ENCODE measurements around the gene ENPP4. TPM values are rescaled to one million over a fixed set of nuclear protein-coding genes. Genes with fewer than 3 reads are reported as not detected.

ENPP4 gene
- total RNA-seq, 1 experiment from 2014 or later, result 2.8 TPM

GRCh38 chr6:46174904-46175303 is 45.1 kb downstream of the ENPP4 start (continued):
- TF ChIP-seq ELF4 (CRISPR knock-in tag; IDR thresholded peaks at IDR 0.05; ENCODE audit: low read depth) (no peak), ZMAT4 (CRISPR knock-in tag; IDR thresholded peaks at IDR 0.05) (no peak)

- DNase-seq (ENCODE audit: low spot score) (no peak), ATAC-seq (no peak)
- ChIA-PET POLR2A (no interaction called here), CTCF (no interaction called here)
- TF ChIP-seq CBFB (CRISPR knock-in tag; IDR thresholded peaks at IDR 0.05; ENCODE audit: low read depth) (no peak), ZNF219 (CRISPR knock-in tag; IDR thresholded peaks at IDR 0.05; ENCODE audit: borderline replicate concordance) (no peak), NR1H2 (CRISPR knock-in tag; IDR thresholded peaks at IDR 0.05) (no peak), ZNF317 (CRISPR knock-in tag; IDR thresholded peaks at IDR 0.05; ENCODE audit: borderline replicate concordance, low read depth) (no peak), ESRRA (CRISPR knock-in tag; IDR thresholded peaks at IDR 0.05; ENCODE audit: borderline replicate concordance) (no peak), ZNF263 (CRISPR knock-in tag; IDR thresholded peaks at IDR 0.05; ENCODE audit: low read depth) (no peak), MLX (CRISPR knock-in tag; IDR thresholded peaks at IDR 0.05) (no peak), SP1 (CRISPR knock-in tag; conservative IDR thresholded peaks at IDR 0.05) (no peak), OVOL2 (CRISPR knock-in tag; IDR thresholded peaks at IDR 0.05; ENCODE audit: borderline replicate concordance) (no peak), ERG (CRISPR knock-in tag; IDR thresholded peaks at IDR 0.05) (no peak), NFE2L1 (CRISPR knock-in tag; IDR thresholded peaks at IDR 0.05) (no peak), ATF2 (CRISPR knock-in tag; IDR thresholded peaks at IDR 0.05; ENCODE audit: borderline replicate concordance, low read depth) (no peak), FOXP1 (CRISPR knock-in tag; IDR thresholded peaks at IDR 0.05; ENCODE audit: borderline replicate concordance) (no peak), USF2 (CRISPR knock-in tag; IDR thresholded peaks at IDR 0.05) (no peak), TCF7 (CRISPR knock-in tag; IDR thresholded peaks at IDR 0.05; ENCODE audit: low read depth) (no peak), ZNF416 (CRISPR knock-in tag; IDR thresholded peaks at IDR 0.05) (no peak), GRHL2 (CRISPR knock-in tag; IDR thresholded peaks at IDR 0.05; ENCODE audit: insufficient replicate concordance, severe bottlenecking) (no peak)
- Mint-ChIP-seq H3K27me3 (ENCODE audit: low read depth) (peaks cover 6% of the 10 kb centered on the region), H3K4me3 (no peak overlapping the region), H3K36me3 (no peaks in the 10 kb centered on the region), H3K4me1 (peaks cover 12% of the 10 kb centered on the region), H3K27ac (no peak overlapping the region), H3K9me3 (no peaks in the 10 kb centered on the region)
Measured at GRCh38 chr6:46175446-46175845, 45.7 kb downstream of the ENPP4 start.

GRCh38 chr6:46175976-46176375 is 46.2 kb downstream of the ENPP4 start:
- Mint-ChIP-seq H3K27me3 (ENCODE audit: low read depth) (peaks cover 6% of the 10 kb centered on the region), H3K4me3 (no peak overlapping the region), H3K4me1 (peaks cover 12% of the 10 kb centered on the region), H3K9me3 (no peaks in the 10 kb centered on the region), H3K36me3 (no peaks in the 10 kb centered on the region), H3K27ac (no peak overlapping the region)
- no peak for TF ChIP-seq TP53 (CRISPR knock-in tag; IDR thresholded peaks at IDR 0.05)
- no peak for TF ChIP-seq JUN (CRISPR knock-in tag; IDR thresholded peaks at IDR 0.05)
- TF ChIP-seq ZBTB21 (CRISPR knock-in tag; IDR thresholded peaks at IDR 0.05; ENCODE audit: borderline replicate concordance), result no peak
- no peak for TF ChIP-seq ZNF425 (CRISPR knock-in tag; conservative IDR thresholded peaks at IDR 0.05)
- TF ChIP-seq FOXP4 (CRISPR knock-in tag; IDR thresholded peaks at IDR 0.05), result no peak
- ChIA-PET CTCF (no interaction called here), POLR2A (no interaction called here)
- DNase-seq (ENCODE audit: low spot score) (no peak), ATAC-seq (no peak)

Data from WTC11 (cell line).